H1 (cell line): ENCODE measurements around the gene OPCML. TPM values are rescaled to one million over a fixed set of nuclear protein-coding genes. Genes with fewer than 3 reads are reported as not detected.

Experiments
- CTCF ChIA-PET: fragments of 300-600 bp; sonication (Branson Sonifier 250); formaldehyde crosslinking; loops from one replicate; lab custom pipeline; 2021; ENCODE audit not compliant: partially characterized antibody; lab: Charles Lee
- POLR2A ChIA-PET: fragments of 300-600 bp; sonication (Branson Sonifier 250); formaldehyde crosslinking; loops from one replicate; lab custom pipeline; 2021; ENCODE audit warnings: inconsistent platforms; ENCODE audit not compliant: partially characterized antibody; lab: Charles Lee
- DNase-seq, 2 experiments: peaks; one replicate each; pipeline versions ENCODE4 v3.0.0 to v3.0.0-alpha.2; 2010 to 2022; ENCODE audit warnings: low spot score in 2 of 2, low read depth in 1 of 2, mixed read lengths in 1 of 2
- FAIRE-seq: peaks from 2 replicates; lab custom pipeline; 2011; peaks lifted over from hg19 to GRCh38; lab: Jason Lieb, UNC
- H2AFZ ChIP-seq: 2 replicates; pipeline ENCODE4 v1.8.1; 2012; ENCODE audit warnings: low read length, inconsistent platforms
- H2AK5ac ChIP-seq: 2 replicates; pipeline ENCODE4 v1.6.1; 2013; ENCODE audit warnings: low read depth, low read length
- H2BK120ac ChIP-seq: replicated peaks from 2 replicates; pipeline ENCODE3; 2013; ENCODE audit warnings: low read depth, low read length, inconsistent platforms
- H2BK12ac ChIP-seq: 2 replicates; pipeline ENCODE4 v1.6.1; 2013; ENCODE audit warnings: low read depth, low read length
- H2BK15ac ChIP-seq: 2 replicates; pipeline ENCODE4 v1.6.1; 2013; ENCODE audit warnings: low read length
- H2BK20ac ChIP-seq: 2 replicates; pipeline ENCODE4 v1.6.1; 2013; ENCODE audit warnings: low read length
- H2BK5ac ChIP-seq: 2 replicates; pipeline ENCODE4 v1.6.1; 2013; ENCODE audit warnings: low read depth, low read length
- H3K14ac ChIP-seq: 2 replicates; pipeline ENCODE4 v1.6.1; 2013; ENCODE audit warnings: inconsistent platforms; ENCODE audit not compliant: insufficient read length
- H3K18ac ChIP-seq: 2 replicates; pipeline ENCODE4 v1.6.1; 2013; ENCODE audit warnings: low read length; ENCODE audit errors: extremely low read depth
- H3K23ac ChIP-seq: 2 replicates; pipeline ENCODE4 v1.6.1; 2013; ENCODE audit warnings: inconsistent platforms; ENCODE audit not compliant: insufficient read length
- H3K23me2 ChIP-seq: 2 replicates; pipeline ENCODE4 v1.6.1; 2013; ENCODE audit warnings: low read depth, low read length
- H3K27ac ChIP-seq: 2 replicates; pipeline ENCODE4 v1.6.1; 2011; ENCODE audit warnings: low read depth, low read length, inconsistent platforms
- H3K27me3 ChIP-seq, 4 experiments: replicated peaks in 1 of 4; 1 replicate in 1 of 4; 2 replicates in 3 of 4; pipeline versions ENCODE4 v1.6.1 to v1.8.1; 2011 to 2013; ENCODE audit warnings: low read length in 3 of 4, mild to moderate bottlenecking in 3 of 4, inconsistent platforms in 2 of 4, mixed read lengths in 2 of 4, moderate library complexity in 1 of 4; ENCODE audit not compliant: control insufficient read depth in 3 of 4, insufficient read depth in 3 of 4; ENCODE audit errors: extremely low read depth in 1 of 4
- H3K36me3 ChIP-seq, 4 experiments: 2 replicates each; pipeline versions ENCODE4 v1.6.1 to v1.8.1; 2011 to 2013; ENCODE audit warnings: mild to moderate bottlenecking in 4 of 4, low read length in 3 of 4, moderate library complexity in 2 of 4, control low read depth in 1 of 4, inconsistent platforms in 1 of 4; ENCODE audit not compliant: insufficient read depth in 4 of 4, control insufficient read depth in 2 of 4
- H3K4ac ChIP-seq: replicated peaks from 2 replicates; pipeline ENCODE3; 2013; ENCODE audit warnings: low read length, low read depth, mixed read lengths, inconsistent platforms; ENCODE audit not compliant: insufficient read length
- H3K4me1 ChIP-seq, 4 experiments: replicated peaks in 1 of 4; 1 replicate in 1 of 4; 2 replicates in 3 of 4; pipeline versions ENCODE4 v1.6.1 to v1.8.1; 2011 to 2013; ENCODE audit warnings: low read length in 3 of 4, inconsistent platforms in 2 of 4, mixed read lengths in 1 of 4; ENCODE audit not compliant: insufficient read depth in 4 of 4, control insufficient read depth in 3 of 4
- H3K4me2 ChIP-seq, 2 experiments: 2 replicates each; pipeline versions ENCODE4 v1.6.1 to v1.8.1; 2011 to 2013; ENCODE audit warnings: low read depth in 2 of 2, low read length in 2 of 2, control low read depth in 1 of 2, inconsistent platforms in 1 of 2, mild to moderate bottlenecking in 1 of 2; ENCODE audit not compliant: insufficient read depth in 1 of 2
- H3K4me3 ChIP-seq, 4 experiments: fragments of 200-600, 300-600 bp in 1 of 4; sonication (generic), shearing (Covaris generic), sonication (Bioruptor Twin) in 1 of 4; 2 replicates each; pipeline versions ENCODE4 v1.5.1 to v1.8.1; 2011 to 2016; ENCODE audit warnings: low read length in 4 of 4, low read depth in 3 of 4, control low read depth in 2 of 4, inconsistent platforms in 2 of 4, mild to moderate bottlenecking in 2 of 4, mixed read lengths in 1 of 4, moderate library complexity in 1 of 4; ENCODE audit not compliant: insufficient read depth in 2 of 4; ENCODE audit errors: extremely low read depth in 1 of 4
- H3K56ac ChIP-seq: replicated peaks from 2 replicates; pipeline ENCODE3; 2013; ENCODE audit warnings: low read depth, mild to moderate bottlenecking, mixed read lengths, low read length, inconsistent platforms; ENCODE audit not compliant: insufficient read length
- H3K79me1 ChIP-seq: 2 replicates; pipeline ENCODE4 v1.6.1; 2013; ENCODE audit warnings: low read depth, low read length, control low read depth
- H3K79me2 ChIP-seq, 2 experiments: 2 replicates each; pipeline versions ENCODE4 v1.6.1 to v1.8.1; 2012 to 2013; ENCODE audit warnings: low read length in 2 of 2, mild to moderate bottlenecking in 2 of 2, inconsistent platforms in 1 of 2; ENCODE audit not compliant: insufficient read depth in 2 of 2, control insufficient read depth in 1 of 2
- H3K9ac ChIP-seq, 4 experiments: replicated peaks in 1 of 4; 1 replicate in 1 of 4; 2 replicates in 3 of 4; pipeline versions ENCODE4 v1.6.1 to v1.8.1; 2011 to 2013; ENCODE audit warnings: low read depth in 3 of 4, low read length in 3 of 4, control low read depth in 2 of 4, mild to moderate bottlenecking in 2 of 4, moderate library complexity in 2 of 4, inconsistent platforms in 1 of 4; ENCODE audit errors: extremely low read depth in 1 of 4
- H3K9me3 ChIP-seq, 2 experiments: 2 replicates each; pipeline versions ENCODE4 v1.6.1 to v1.8.1; 2012 to 2013; ENCODE audit warnings: mild to moderate bottlenecking in 2 of 2, moderate library complexity in 2 of 2, control low read depth in 1 of 2, inconsistent platforms in 1 of 2, low read depth in 1 of 2, low read length in 1 of 2, mixed read lengths in 1 of 2; ENCODE audit not compliant: insufficient read depth in 2 of 2
- H4K20me1 ChIP-seq, 2 experiments: replicated peaks in 1 of 2; 2 replicates each; pipeline versions ENCODE3 to v1.8.1; 2011 to 2013; ENCODE audit warnings: inconsistent platforms in 2 of 2, low read length in 2 of 2, mild to moderate bottlenecking in 1 of 2; ENCODE audit not compliant: insufficient read depth in 2 of 2, control insufficient read depth in 1 of 2
- H4K5ac ChIP-seq: 2 replicates; pipeline ENCODE4 v1.6.1; 2013; ENCODE audit warnings: low read length, low read depth, mixed read lengths, inconsistent platforms; ENCODE audit not compliant: insufficient read length
- H4K8ac ChIP-seq: 2 replicates; pipeline ENCODE4 v1.8.0; 2013; ENCODE audit warnings: mild to moderate bottlenecking, moderate library complexity, low read length, inconsistent platforms; ENCODE audit not compliant: insufficient read depth; ENCODE audit errors: extremely low read depth
- H4K91ac ChIP-seq: replicated peaks from 2 replicates; pipeline ENCODE3; 2013; ENCODE audit warnings: low read length, mixed read lengths, inconsistent platforms; ENCODE audit not compliant: insufficient read length
- CTCF ChIP-seq, 3 experiments: IDR thresholded peaks; 1 replicate in 2 of 3; 2 replicates in 1 of 3; pipeline versions ENCODE4 v1.5.1 to v1.6.1; 2011; ENCODE audit warnings: low read length in 3 of 3, mild to moderate bottlenecking in 3 of 3, inconsistent platforms in 2 of 3, low read depth in 1 of 3, moderate library complexity in 1 of 3; ENCODE audit not compliant: insufficient read depth in 1 of 3; ENCODE audit errors: control extremely low read depth in 1 of 3
- EZH2 ChIP-seq: fragments of 200-600 bp; sonication (generic); IDR thresholded peaks from 2 replicates; pipeline ENCODE4 v1.7.1; 2012; ENCODE audit warnings: low read depth, mild to moderate bottlenecking, moderate library complexity, low read length, inconsistent platforms; ENCODE audit not compliant: severe bottlenecking
- HDAC2 ChIP-seq, 2 experiments: fragments of 300-600 bp in 1 of 2; sonication (generic) in 1 of 2; IDR thresholded peaks; 2 replicates each; pipeline ENCODE4 v1.6.1; 2011 to 2012; ENCODE audit warnings: low read depth in 2 of 2, low read length in 2 of 2, mild to moderate bottlenecking in 2 of 2, moderate library complexity in 2 of 2, borderline replicate concordance in 1 of 2, inconsistent platforms in 1 of 2
- HDAC6 ChIP-seq: IDR thresholded peaks from one replicate; pipeline ENCODE4 v1.7.1; 2012; ENCODE audit warnings: low read depth, mild to moderate bottlenecking, inconsistent platforms, low read length, moderate library complexity
- JUND ChIP-seq: IDR thresholded peaks from 2 replicates; pipeline ENCODE4 v1.6.1; 2011; ENCODE audit warnings: mild to moderate bottlenecking, improper control_type of control experiment, low read length
- KDM4A ChIP-seq: IDR thresholded peaks from one replicate; pipeline ENCODE4 v1.7.1; 2012; ENCODE audit warnings: low read depth, mild to moderate bottlenecking, moderate library complexity, low read length, inconsistent platforms; ENCODE audit not compliant: severe bottlenecking
- RAD21 ChIP-seq, 2 experiments: IDR thresholded peaks in 1 of 2; conservative IDR thresholded peaks in 1 of 2; 2 replicates each; pipeline ENCODE4 v1.6.1; 2011; ENCODE audit warnings: low read depth in 2 of 2, low read length in 2 of 2, improper control_type of control experiment in 1 of 2, inconsistent platforms in 1 of 2, mild to moderate bottlenecking in 1 of 2, moderate library complexity in 1 of 2
- TCF12 ChIP-seq: IDR thresholded peaks from 2 replicates; pipeline ENCODE4 v1.6.1; 2011; ENCODE audit warnings: low read depth, mild to moderate bottlenecking, low read length
- TEAD4 ChIP-seq: IDR thresholded peaks from 2 replicates; pipeline ENCODE4 v1.6.1; 2012; ENCODE audit warnings: low read depth, low read length, inconsistent platforms, mixed read lengths
- WGBS, 2 experiments: shearing (Covaris generic) in 1 of 2; methylation state at CpG; one replicate each; pipeline versions ENCODE4 v1.1.6 to v1.1.7; 2013 to 2015; ENCODE audit warnings: low lambda C conversion rate in 2 of 2, mixed read lengths in 2 of 2, inconsistent platforms in 1 of 2, low coverage in 1 of 2, missing lambda C conversion rate in 1 of 2; ENCODE audit not compliant: insufficient replicate concordance in 2 of 2, insufficient coverage in 1 of 2, insufficient read length in 1 of 2; ENCODE audit errors: extremely low coverage in 1 of 2, missing lambda C conversion rate in 1 of 2; 5-methylcytosine and 5-hydroxymethylcytosine counted together
- polyA plus RNA-seq, 7 experiments: library from polyadenylated mRNA; depleted of rRNA in 3 of 7; stranded (reverse) in 5 of 7; unstranded in 2 of 7; fragments of >200 nt in 5 of 7; fragments of 200-250 nt in 2 of 7; gene quantifications; 1 replicate in 5 of 7; 2 replicates in 1 of 7; 4 replicates in 1 of 7; pipeline versions ENCODE4 v1.2.1 to v1.2.3, GENCODE V29; 2011 to 2013; ENCODE audit warnings: missing spikeins in 2 of 7, mixed read lengths in 2 of 7
- total RNA-seq: library from RNA; stranded (reverse); fragmentation: NEBNext Ultra II Directional; extraction: Animal tissue kit (Norgen Biotek cat#: 25700); gene quantifications from 2 replicates; pipeline ENCODE4 v1.2.1, GENCODE V29; 2021

Gene OPCML
- total and polyA plus RNA-seq, 2 of the 8 experiments (the other 6 are each of a cell fraction or from before 2014, with no cell fraction given), result 2.3 to 3.1 TPM

GRCh38 chr11:132650969-132651720, 881.2 kb downstream of the OPCML start:
- Histone ChIP-seq H2AFZ (no peak overlapping the region), H3K9me3 (no peaks in the 10 kb centered on the region), H3K9ac (no peak overlapping the region), H3K4me2 (no peak overlapping the region), H2AK5ac (no peak overlapping the region), H3K4ac (no peak overlapping the region), H3K36me3 (no peaks in the 10 kb centered on the region), H3K18ac (no peak overlapping the region), H4K20me1 (no peaks in the 10 kb centered on the region), H3K23ac (no peak overlapping the region), H4K8ac (no peak overlapping the region), H3K4me3 (no peak overlapping the region), H3K27ac (no peak overlapping the region), H3K79me1 (no peaks in the 10 kb centered on the region), H3K27me3 (no peaks in the 10 kb centered on the region), H3K79me2 (no peaks in the 10 kb centered on the region), H2BK120ac (no peak overlapping the region), H2BK5ac (no peak overlapping the region), H3K23me2 (peaks cover 1% of the 10 kb centered on the region; the same call in 1 of the 2 replicates), H4K5ac (no peak overlapping the region), H3K56ac (no peak overlapping the region), H4K91ac (no peak overlapping the region), H2BK12ac (no peak overlapping the region), H2BK15ac (no peak overlapping the region), H3K4me1 (no peaks in the 10 kb centered on the region; a peak in 1 of 7 replicates), H3K14ac (no peak overlapping the region), H2BK20ac (no peak overlapping the region)
- DNase-seq (no peak), FAIRE-seq (no peak)
- ChIA-PET POLR2A (no interaction called here), CTCF (interaction anchor here (1.3 kb wide), 1 partner anchor 15 kb away, joined by 3 read pairs; no protein-coding TSS in a partner anchor)
- WGBS, 2 experiments, result 88% methylated on average over 12 of the region's 12 CpGs; no CpG with 5 or more reads in 1 of the 2 experiments
- TF ChIP-seq HDAC6, result no peak
- TF ChIP-seq EZH2, result no peak
- TF ChIP-seq RAD21 (IDR thresholded peaks at IDR 0.05 in 1 of 2, conservative IDR thresholded peaks at IDR 0.05 in 1 of 2; ENCODE audit: low read depth in 2 of 2, low read length in 2 of 2), result no peak
- TF ChIP-seq JUND, result no peak
- TF ChIP-seq CTCF (IDR thresholded peaks at IDR 0.05; ENCODE audit: control extremely low read depth in 1 of 3, insufficient read depth in 1 of 3, low read depth in 1 of 3, low read length in 3 of 3), result no peak
- TF ChIP-seq TCF12, result no peak
- no peak for TF ChIP-seq TEAD4
- TF ChIP-seq KDM4A, result no peak
- no peak for TF ChIP-seq HDAC2 (IDR thresholded peaks at IDR 0.05; ENCODE audit: borderline replicate concordance in 1 of 2, low read depth in 2 of 2, low read length in 2 of 2)
